GM19193 (cell line): ENCODE results near the gene CDK12.

Experiments used
- POLR2A ChIP-seq: IDR thresholded peaks from 4 replicates; pipeline ENCODE4 v1.6.1; 2011; ENCODE audit not compliant: insufficient read depth, insufficient read length; ENCODE audit errors: extremely low read depth

Gene CDK12

GRCh38 chr17:39541652-39542051, 80.4 kb downstream of the CDK12 start:
- no peak for TF ChIP-seq POLR2A

DNA sequence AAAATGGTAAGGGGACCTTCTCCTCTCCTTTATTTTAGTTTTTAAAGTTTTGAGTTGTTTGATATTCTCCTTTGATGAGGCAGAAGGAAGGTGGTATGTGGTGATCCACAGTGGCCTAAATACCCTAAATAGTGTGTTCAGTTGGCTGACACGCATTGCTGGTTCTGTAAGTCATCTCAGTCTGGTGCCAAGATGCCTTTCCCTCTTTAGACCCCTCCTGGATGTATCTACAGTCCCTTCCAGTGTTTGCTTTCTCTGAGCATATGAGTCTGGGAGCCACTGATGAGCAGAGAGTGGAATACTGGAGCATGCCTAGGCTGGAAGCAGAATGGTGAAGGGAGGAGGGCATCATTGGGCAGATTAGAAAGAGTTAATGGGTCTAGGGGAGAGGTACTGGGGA, 81.9 kb downstream of the CDK12 start:
- no peak for TF ChIP-seq POLR2A

GRCh38 chr17:39543664-39544063, 82.4 kb downstream of the CDK12 start:
- TF ChIP-seq POLR2A, result no peak

DNA sequence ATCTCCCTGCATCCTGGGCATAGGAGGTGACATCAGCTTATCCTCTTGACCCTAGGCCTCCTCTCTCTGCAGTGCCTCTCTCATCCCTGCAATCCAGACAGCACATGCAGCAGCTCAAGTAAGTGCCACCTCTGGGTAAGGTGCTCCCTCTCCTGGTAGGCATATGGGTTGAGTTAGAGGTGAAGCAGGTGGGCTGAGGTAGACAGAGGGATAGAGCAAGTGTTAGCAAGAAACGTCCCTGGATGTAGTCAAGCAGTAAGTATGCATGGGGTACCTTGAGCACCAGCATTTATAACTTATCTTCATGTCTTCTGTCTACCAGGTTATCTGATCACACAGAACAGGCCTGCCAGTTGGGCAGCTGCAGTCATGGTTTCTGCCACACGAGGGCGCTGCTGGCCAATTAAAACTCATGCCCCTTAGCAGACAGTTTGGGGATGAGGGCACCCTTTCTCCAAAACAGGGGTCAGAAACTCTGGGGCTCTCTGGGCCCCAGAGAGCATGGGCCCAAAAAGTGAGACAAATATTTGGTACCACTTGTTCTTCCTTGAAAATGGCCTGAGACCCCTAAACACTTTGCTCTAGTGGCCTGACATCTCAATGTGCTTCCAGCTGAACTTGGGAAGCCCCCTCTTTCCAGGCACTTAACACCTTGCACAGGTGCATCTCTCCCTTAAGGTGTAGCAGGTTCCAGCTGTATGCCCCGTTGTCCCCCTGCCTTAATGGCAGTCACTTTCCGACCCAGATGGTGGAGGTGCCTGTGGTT, 86.6 kb downstream of the CDK12 start:
- TF ChIP-seq POLR2A, result no peak

DNA sequence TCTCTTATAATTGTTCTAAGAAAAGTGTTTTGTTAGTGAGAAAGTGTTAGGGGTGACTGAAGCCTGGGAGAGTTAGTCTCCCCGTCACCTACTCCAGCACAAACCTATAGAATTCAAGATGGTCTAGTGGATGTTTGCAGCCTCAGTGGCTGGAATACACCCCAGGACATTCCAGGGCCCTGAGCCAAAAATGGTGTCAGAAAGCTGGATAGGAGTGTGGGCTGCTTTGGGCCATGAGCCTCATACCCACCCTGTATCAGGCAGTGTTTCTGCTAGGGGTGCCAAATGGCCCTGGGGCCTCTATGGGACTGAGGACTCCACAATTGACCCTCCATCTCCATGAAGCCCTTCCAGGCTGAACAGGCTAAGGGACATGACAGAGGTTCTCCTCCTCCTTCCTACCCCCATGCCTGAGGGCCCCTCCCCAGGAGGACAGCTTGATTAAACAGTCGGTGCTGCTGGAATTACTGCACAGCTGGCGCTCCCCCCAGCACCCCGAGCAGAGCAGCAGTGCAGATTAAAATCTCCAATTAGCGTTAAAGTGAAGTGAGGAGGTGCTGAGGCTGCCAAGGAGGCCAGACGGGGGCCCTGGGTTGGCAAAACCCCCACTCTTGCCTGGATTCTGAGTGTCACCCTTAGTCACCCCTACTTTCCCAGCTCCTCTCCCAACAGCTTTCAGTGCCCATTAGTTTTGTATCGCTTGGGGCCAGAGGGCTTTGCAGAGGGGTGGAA, 87.4 kb downstream of the CDK12 start:
- TF ChIP-seq POLR2A, result no peak

- no peak for TF ChIP-seq POLR2A
These were observed 88.7 kb downstream of the CDK12 start for GRCh38 chr17:39549747-39550573.

DNA sequence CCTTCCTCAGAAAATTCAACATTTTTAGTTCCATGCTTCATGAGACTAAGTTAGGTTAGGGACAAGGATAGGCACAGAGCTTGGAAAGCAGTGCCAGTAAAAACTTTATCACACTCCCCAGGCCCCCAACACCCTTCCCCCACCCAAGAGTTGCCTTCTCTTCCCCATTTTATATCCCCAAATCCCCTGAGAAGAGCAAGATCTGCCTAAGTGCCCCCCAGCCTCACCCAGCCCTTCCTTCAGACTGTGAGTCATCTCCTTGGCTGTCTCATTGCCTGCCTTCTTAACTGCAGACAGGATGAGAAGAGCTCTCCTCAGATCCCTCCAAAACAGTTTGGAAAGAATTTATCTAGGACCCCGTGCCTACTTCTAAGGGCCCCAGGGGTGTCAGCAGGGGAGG, 90.6 kb downstream of the CDK12 start:
- no peak for TF ChIP-seq POLR2A

GRCh38 chr17:39553341-39553945, 92.2 kb downstream of the CDK12 start:
- no peak for TF ChIP-seq POLR2A

- no peak for TF ChIP-seq POLR2A
These were observed 94.1 kb downstream of the CDK12 start for GRCh38 chr17:39555368-39555767.

DNA sequence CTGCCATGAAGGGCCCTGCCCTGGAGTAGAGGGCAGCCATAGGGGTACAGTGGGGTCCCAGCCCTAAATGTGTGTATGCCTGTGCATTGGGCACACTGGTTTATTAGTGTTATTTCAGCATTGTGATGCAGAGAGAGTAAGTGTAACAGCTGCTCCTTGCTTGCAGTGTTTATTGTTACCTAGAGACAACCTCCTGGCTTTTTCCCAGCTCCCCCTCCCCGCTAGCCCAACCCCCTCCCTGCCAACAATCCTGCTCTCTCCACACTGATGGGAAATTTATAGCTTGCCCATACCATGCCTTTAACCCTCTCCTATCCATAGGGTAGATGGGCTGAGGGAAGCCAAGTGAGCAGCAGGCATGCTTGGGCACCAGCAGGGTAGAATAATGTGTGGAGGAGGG, 95.1 kb downstream of the CDK12 start:
- TF ChIP-seq POLR2A, result no peak

- no peak for TF ChIP-seq POLR2A
These were observed 101.1 kb downstream of the CDK12 start for GRCh38 chr17:39562395-39562794.

GRCh38 chr17:39562976-39563375, 101.7 kb downstream of the CDK12 start:
- TF ChIP-seq POLR2A, result no peak

DNA sequence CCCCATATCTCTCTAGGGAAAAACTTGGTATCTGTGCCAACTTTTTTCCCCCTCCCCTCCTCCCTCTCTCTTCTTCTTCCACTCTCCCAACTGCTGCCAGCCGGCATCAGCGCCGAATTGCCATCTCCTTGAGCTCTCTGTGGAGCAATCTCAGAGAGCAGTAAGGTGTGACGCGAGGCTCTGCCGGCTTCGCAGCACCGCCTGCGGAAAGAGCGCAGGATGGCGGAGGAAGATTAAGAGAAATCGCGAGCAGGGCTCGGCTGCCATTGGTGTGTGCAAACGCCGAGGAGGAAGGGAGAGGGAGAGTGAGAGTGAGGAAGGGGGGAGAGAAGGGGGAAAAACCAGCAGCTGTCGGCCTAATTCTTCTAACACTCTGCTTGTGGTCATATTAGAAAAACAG, 102.2 kb downstream of the CDK12 start:
- TF ChIP-seq POLR2A, result no peak

DNA sequence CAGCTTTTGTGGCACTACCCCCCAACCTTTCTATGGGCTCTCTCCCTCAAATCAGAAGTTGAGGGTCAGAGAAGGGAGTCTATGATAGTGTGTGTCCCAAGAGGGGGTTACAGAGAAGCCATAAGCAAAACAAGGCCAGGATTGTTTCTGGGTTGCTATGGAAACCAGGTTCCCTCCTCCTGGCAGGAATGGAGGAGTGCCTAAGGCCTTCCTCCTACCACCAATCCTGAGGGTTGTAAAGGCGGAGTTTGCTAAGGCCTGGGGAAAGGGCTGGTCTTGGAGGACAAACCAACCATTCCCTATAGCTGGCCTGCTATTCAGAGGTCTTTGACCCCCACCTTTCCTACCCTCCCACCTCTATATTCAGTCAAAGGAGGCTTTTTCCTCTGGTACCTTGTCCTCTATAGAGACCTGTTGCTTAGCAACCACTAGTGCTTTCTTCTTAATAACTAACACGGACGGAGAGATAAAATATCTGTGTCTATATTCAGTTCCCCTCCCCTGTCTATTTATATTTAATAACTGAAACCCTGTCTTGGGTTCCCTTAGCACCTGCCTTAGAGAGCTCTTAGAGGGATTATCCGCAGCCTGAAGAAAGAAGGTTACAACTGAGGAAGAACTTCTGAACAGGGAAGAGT, 103.0 kb downstream of the CDK12 start:
- no peak for TF ChIP-seq POLR2A
